UCSD-AML1 (cell line): ENCODE measurements around the gene KLHDC8A.
A peak's percentile ranks its signal among the peaks of the same experiment; 100 is the strongest.

Experiments used
- DNase-seq: peaks from one replicate; lab custom pipeline; 2025; ENCODE audit not compliant: unreplicated experiment; lab: John Stamatoyannopoulos, UW

KLHDC8A gene

DNA sequence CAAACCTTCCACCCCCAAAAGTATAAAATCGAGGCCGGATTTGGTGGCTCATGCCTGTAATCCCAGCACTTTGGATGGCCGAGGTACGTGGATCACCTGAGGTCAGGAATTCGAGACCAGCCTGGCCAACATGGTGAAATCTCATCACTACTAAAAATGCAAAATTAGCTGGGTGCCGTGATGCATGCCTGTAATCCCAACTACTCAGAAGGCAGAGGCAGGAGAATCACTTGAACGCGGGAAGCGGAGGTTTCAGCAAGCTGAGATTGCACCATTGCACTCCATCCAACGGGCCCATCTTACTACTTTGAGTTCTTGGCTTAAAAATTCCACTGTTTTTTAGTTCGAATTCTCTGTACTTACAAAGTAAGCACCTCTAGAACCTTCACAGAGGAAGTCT is 11.0 kb downstream of the KLHDC8A start:
- DNase-seq, result no peak

DNA sequence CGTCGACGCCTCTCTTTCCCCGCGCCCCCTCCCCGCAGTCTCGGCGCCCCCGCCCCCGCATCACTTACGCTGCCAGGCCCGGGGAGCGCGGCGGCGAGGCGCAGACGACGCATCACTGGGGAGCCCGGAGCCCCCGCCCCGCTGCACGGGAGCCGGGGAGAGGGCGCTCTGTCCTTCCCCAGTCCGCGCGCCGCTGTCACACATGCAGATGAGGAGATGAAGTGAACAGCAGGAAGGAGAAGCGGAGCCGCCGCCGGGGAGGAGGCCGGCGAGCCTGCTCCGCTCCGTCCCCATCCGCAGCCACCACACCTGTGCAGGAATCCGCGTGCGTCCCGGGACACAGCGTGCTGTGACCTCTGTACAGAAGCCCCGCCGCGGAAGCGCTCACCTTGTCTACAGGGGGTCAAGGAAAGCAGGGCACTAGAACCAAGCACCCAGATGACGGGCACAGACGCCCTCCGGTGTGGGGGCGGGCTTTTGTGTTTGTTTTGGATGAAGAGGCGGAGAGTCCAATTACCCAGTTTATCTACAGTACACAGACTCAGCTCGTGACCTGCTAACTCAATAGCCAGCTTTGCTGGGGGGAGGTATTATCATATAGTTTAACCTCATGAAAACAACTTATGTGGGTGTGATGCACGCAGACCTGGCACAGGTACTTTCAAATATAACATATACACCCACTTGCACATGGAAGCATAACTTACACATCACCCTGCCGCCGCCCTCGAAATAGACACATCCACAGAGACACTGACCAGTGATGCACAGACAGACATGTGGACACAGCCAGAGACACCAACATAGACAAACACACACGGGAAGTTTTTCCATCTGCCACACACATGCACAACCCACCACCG is 12.4 kb downstream of the KLHDC8A start:
- no peak for DNase-seq

DNA sequence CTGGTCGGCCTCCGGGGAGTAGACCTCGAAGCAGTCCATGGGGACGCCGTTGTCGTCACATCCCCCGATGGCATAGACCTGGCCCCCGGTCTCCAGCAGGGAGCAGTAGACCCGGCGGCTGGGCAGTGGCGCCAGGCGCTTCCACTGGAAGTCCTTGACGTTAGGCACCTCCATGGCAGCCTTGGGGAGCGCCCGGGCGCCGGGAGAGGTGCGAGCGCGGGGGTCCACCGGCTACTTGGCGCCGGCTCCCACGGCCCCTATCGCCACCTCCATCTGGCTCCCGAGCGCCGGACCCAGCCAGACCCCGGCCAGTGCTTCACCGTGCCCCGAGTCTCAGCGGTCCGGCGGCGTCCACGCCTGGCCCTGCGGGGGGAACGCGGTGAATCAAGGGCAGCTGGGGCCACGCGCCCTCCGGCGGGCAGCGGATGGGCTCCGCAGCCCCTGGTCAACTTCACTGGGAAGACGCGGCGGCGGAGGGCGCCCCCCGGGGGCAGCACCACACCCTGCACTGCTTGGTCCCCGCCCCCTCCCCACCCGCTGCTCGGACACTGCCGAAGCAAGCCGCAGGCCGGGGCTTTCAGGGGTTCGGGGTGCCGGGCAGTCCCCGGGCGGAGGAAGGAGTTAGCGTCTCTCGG is 13.2 kb downstream of the KLHDC8A start:
- DNase-seq, result no peak

DNA sequence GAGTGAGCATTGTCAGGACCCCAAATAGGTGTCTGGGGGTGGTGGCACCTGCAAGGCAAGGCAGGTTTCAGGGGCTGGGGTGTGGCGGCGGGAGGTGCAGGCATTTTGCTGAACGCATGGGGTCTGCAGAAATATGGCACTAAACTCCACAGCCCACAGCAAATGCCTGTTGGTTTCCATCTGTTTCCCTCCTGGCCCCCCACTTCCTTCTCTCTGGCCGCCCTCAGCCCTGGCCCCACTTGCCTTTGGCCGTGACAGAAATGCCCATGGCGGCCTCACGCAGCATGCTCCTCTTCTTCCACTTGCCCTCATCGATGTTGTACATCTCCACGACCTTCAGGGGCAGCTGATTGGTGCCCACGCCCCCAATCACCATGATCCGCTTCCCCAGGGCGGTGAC is 13.7 kb downstream of the KLHDC8A start:
- DNase-seq, result no peak

DNA sequence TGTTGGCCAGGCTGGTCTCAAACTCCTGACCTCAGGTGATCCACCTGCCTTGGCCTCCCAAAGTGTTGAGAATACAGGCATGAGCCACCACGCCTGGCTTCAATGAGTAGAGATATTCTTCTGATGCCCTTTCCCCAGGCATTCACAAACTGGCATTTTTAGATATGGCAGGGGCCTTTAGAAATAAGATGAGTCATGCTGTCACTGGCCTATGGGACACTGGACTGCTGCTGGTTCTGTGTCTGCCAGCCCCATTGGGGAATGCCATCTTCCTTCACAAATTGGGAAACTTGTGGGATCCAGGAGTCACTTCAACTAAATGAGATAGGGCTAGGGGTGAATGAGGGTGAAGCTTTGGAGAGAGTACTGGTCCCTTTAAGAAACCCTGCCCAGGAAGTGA is 16.0 kb downstream of the KLHDC8A start:
- no peak for DNase-seq

DNA sequence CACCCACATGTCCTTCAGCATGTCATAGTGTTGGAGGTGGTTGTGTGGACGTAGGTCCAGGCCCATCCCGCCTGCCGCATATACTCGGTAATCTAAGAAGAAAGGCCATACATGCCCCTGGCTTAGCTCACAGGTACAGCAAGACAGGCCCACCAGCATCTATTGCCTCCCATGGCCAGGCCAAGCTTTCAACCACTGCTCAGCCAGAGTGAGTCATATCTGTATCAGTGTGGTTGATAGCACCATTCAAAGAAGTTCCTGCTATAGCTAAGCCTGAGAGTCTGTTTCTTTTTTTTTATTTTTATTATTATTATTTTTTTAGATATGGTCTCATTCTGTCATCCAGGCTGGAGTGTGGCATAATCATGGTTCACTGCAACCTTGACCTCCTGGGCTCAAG is 17.0 kb downstream of the KLHDC8A start:
- no peak for DNase-seq

DNA sequence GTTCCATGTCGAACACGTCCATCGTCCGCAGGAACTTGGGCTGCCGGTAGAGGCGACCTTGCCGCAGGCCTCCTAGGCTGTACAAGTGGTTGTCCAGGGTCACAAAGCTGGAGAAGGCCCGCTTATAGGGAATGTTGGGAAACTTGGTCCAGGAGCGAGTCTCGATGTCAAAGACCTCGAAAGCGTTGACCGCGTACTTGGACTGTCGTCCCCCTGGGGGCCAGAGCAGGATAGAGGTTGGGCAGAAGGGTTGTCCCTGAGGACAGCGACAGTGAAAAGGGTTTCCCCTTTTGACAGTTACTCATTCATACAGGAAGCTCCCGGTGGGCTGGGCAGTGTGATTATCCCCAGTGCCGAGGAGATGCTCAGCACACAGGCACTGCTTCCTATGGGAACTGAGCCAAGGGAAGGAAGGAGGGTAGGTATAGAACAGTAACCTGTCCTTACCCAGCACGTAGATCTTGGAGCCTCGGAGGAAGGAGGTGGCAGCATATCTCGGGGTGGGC is 17.5 kb downstream of the KLHDC8A start:
- no peak for DNase-seq

DNA sequence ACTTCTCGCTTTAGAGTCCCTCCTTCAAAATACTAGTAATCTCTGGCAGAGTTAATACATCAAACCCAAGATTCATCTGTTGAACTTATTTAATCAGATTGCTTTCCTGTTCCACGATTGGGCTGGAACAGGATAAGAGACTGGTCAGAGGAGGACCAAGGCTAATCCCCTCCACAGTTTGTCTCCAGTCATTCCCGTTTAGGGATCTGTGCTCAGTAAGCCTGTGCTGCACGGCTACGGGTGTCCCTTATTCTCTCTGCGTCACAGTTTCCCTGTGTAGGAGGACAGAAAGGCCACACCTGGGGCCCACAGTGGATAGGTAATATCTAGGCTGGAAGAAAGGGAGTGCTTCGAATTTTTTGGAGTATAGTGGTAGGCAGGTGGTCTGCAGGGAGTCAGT is 18.7 kb downstream of the KLHDC8A start:
- DNase-seq, result no peak

DNA sequence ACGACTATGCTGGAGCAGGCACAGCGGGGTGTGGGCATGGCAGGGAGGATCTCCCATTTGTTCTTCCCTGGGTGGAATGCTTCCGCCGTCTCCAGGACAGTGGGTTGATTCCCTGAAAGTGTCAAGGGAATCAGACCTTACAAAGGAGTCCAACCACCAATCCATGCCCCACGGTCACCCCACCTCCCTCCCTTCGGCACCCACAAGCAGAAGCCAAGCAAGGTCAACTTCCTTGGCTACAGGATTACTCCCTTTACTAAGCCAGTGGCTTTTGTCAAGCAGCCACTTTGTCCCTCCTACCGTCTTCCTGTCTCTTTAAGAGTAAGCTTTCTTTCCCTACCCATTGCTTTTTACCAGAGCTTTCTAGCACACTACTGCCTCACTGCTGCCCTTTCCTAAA is 19.2 kb downstream of the KLHDC8A start:
- DNase-seq, result no peak

DNA sequence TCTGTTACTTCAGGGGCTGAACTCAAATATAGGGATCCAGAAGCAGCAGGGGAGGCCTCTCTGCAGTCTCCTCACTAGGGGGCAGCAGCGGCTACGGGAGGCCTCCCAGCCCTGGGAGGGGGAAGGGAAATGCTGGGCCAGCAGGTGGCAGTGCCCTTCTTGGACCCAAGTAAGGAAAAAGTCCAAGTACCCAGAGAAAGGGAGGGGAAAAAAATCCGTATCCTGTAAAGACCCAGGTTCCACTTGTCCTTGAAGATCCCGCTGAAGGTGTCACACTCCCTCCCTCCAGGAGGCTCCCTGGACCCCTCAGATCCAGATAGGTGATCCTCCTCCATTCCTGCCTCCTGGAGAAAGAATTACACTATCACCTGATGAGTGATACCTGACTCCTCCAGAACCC is 21.0 kb downstream of the KLHDC8A start:
- DNase-seq, result peak; percentile 77

DNA sequence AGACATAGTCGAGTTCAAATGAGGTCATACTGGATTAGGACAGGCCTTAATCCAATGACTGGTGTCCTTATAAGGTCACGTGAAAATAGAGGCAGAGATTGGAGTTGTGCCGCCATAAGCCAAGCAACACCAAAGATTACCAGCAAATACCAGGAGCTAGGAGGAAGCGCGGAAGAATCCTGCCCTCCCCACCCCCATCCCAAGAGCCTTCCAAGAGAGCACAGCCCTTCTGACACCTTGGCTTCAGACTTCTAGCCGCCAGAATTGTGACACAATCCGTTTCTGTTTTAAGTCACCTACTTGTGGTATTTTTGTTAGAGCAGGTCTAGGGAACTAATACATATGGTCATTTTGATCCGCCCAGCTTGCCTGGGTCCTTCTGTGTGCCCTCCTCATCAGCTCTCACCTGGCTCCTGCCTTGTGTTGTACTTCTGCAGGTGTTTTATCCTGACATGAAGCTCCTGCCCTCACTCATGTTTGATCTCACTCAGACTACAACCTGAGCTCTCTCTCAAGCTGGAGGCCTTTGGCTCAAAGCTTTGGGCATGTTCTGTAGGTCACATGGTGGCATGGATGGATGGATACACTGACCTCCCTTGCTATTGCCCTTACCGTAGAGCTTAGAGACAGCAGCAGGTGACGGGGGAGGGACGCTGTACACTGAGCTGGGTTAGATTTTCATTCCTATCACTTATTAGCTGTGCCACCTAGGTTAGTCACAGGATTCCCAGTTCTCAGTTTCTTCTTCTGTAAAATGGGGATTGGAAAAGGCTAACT is 24.5 kb downstream of the KLHDC8A start:
- DNase-seq, result no peak

DNA sequence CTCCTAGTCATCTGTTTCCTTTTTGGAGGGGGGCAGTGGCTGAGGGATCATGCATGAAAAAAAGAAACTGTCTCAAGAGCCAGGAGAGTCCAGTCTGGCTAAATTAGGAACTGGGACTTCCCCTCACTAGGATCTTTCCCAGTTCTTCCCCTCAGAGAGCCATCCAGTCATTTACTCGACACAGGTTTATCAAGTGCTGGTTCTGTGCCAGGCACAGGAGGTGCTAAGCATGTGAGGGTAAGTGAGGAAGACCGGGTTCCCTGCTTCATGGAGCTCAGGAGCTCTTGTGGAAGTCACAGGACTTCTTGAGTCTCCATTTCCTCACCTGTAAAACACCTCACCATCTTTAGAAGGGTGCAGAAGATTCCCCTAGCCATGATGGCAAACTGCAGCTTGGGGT is 26.6 kb downstream of the KLHDC8A start:
- no peak for DNase-seq

DNA sequence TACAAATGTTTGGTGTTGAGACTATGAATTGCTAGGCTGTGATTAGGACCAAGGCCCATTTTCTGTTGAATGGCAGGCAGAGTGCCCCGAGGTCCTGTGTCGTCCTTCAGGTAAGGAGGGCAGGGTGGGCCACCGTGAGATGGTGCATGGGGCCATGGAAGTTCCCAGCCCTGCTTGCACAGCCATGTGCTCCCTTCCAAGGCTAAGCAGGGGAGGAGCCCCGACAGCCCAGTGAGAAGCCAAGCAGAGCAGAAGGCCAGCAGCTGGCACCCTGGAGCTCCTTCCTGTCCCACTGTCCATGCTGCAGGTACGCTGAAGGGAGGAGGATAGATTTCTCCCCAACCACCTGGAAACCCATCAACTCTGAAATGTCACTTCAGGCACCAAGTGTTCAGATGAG is 27.0 kb downstream of the KLHDC8A start:
- no peak for DNase-seq

DNA sequence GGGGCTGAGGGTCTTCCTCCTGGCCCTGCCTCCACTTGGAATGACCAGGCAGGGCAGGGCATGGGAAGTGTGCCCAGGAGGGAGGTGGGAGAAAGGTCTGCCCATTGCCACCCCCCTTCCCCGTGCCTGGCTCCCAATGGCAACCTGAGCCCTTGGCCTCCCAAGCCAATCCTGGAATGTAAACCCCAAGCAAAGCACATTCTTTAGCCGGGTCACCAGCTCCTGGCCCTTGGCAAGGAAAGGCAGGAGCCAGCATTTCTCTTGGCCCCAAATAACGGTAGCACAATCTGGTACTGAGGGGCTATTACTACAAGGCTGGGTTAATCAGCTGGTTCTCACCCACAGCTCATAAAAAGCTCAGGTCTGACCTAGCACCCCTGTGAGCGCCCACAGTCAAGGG is 28.2 kb downstream of the KLHDC8A start:
- no peak for DNase-seq

DNA sequence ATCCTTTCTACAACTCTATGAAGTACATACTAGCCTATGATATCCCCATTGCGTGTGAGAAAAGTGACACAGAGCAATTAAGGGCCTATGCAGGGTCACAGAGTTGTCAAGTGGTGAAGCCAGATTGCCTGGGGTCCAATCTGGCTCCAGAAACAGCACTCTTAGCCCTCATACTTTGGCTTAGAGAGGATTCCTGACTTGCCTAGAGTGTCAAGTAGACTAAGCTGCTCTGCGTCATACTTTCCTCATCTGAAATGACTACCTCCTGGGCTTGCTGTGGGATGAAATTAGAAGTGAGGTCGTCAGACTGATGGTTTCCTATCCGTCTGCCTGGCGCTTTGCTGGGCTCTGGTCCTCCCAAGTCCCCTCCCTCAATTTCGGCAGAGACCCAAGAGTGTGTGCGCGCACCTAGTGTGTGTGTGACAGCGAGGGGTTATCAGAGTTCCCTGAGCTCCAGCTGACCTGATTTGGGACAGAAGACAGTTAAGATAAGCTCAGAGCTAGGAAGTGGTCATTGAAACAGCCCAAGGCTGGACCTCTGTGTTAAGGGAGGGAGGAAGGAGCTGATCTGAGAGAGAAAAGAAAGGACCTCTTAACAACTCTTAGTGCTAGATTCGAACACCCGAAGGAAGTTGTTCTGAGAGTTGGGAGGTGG is 29.8 kb downstream of the KLHDC8A start:
- DNase-seq, result no peak

DNA sequence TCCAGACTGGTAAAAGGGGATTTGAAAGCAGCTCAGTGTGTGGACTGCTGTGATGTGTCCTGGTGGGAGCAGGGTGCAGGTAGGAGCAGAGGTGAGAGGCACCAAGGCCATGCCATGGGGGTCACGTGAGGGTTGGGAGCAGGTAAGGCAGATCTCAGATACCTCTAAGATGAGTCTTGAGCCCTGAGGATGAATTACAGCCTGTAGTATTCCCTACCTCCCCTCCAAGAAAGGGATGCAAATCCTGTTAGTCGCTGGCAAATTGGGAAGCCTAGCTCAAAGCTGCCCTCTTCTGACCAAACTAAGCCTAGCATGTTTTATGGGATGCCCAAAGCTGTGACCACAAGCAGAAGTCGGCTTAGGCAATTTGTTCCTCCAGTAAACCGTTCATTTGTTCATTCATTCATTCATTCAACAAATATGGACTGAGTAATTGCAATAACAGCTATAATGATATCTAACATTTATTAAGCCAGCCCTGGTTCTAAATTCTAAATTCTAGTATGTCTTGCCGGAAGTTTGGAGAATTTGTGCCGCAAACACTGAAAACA is 31.3 kb downstream of the KLHDC8A start:
- DNase-seq, result peak; percentile 24

DNA sequence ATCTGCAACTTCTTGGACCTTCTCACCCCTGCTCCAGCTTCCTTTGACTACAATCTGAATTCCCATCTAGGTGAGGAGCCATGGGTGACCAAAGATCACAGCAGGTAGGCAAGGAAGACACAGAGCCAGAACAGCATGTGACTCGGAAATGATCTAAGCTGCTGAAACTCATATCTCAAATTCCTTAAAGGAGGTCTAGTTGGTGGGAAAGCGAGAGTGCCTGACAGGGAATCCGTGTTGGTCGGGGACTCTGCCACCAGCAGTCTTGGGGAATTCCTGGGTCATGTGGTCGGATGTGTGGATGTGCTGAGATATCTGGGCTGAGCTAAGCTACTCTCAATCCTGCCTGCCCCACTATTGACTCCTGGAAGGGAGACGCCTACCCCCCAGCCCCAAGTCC is 31.9 kb downstream of the KLHDC8A start:
- DNase-seq, result no peak

DNA sequence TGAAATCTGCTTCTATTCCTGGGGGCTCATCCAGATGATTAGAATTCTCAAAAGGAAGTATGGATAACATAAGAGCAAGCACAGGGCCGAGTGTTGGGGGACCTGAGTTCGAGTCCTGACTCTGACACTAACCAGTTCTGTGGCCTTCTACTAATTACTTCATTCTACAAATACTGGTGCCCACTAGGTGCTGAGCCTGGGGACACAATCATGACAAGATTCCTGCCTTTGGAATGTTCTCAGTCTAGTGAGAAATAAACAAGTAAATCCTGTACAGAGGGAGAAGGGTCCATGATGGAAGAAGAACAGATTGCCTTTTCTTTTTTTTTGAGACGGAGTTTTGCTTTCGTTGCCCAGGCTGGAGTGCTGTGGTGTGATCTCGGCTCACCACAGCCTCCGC is 32.9 kb downstream of the KLHDC8A start:
- no peak for DNase-seq

DNA sequence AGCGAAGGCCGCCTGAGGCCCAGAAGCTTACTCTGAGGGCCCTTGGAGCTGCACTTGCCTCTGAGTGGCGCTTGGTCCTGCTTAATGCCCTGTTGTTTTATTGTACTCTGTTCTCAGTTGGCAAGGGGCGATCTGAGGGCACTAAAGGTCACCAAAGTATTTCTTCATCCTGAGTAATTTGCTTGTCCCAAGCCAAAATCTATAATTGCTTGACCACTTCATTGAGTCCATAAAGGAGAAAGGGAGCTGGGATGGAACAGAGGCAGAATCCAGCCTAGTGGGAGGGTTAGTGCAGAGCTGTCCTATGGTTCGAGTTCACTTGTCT is 34.8 kb downstream of the KLHDC8A start:
- DNase-seq, result no peak

DNA sequence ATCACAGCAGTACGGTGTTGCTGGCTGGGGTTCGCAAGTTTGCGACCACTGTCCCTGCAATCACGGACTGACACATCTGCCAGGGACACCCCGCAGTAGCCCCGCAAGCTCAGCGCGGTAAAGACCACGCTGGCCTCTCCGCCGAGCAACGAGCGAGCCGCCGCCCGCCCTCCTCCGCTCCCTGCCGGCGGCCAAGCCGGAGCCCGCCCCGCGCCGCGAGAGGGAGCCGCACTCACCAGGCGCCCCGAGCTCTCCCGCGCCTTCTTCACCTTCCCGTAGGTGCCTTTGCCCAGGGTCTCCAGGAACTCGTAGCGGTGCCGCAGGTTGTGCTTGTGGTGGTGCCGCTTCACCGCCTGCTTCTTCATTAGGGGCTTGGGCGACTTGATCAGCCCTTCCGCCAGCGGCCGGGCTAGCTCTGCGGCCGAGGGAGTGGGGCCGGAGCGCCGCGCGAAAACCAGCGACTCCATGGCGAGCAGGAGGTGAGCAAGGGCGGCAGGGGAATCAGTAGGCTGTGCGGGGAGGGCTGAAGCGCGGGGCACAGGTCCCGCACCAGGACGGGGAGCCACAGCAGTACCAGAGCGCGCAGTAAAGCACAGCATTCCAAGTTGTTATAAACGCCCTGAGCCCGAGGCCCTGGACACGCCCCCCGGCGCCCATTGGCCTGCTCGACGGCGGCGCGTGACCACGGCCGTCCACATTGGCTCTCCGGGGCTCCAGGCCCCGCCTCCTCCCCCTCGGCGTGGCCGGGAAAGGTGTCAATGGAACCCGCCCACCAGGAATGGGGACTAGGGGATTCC is 35.4 kb downstream of the KLHDC8A start, which contains the start of gene NUAK2:
Gene NUAK2, minus strand, starts transcription at position 584 of the 797 bp plus-strand sequence. Its CDS starts 117 bp downstream, at position 467.
- DNase-seq, result peak; percentile 34
